Astrocyte of the spinal cord (primary cell): ENCODE data around the gene HDAC4.
A peak's percentile ranks its signal among the peaks of the same experiment; 100 is the strongest.

Experiments
- DNase-seq: peaks from one replicate; pipeline ENCODE4 v3.0.0; 2011; ENCODE audit warnings: low read depth, low spot score
- H3K4me3 ChIP-seq: 2 replicates; pipeline ENCODE4 v1.5.1; 2011; ENCODE audit warnings: low read depth, mild to moderate bottlenecking, low read length, moderate library complexity
- CTCF ChIP-seq: IDR thresholded peaks from 2 replicates; pipeline ENCODE4 v1.5.1; 2012; ENCODE audit warnings: low read depth, mild to moderate bottlenecking, low read length, inconsistent platforms
- in situ Hi-C: cut with HindIII; loops from 2 replicates; pipeline ENCODE4 v1.10.0; 2017; ENCODE audit warnings: low sequenced_read_pairs

The HDAC4 gene

DNA sequence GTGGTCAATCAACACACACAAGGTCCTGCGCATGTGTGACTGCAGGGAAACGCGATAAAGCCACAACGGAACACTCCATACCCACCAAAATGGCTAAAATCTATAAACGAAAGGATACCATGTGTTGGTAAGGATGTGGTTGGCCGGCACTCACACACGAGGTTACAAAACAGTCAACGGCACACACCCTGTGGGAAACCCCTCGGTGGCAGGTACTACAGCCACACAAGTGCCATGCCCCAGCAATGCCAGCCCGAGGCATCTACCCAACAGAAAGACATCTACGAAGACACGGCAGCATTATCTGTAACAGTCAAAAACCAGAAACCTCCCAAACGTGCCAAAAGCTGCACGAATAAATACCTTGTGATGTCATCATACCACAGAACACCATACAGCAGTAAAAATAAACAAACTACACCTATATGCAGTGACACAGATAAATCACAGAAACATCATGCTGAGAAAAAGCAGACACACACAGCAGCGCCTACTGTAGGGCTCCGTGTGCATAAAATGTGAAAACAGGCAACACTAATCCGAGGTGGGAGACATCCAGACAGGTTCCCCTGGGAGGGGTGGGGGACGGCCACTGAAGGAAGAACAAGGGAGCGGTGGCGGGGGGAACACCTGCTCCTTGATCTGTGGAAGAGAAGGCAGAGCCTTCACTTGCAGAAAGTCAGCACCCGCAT, 36.7 kb downstream of the HDAC4 start:
- H3K4me3 ChIP-seq, result no peak overlapping the region
- no peak for TF ChIP-seq CTCF
- in situ Hi-C loops, result no loop called here
- no peak for DNase-seq

DNA sequence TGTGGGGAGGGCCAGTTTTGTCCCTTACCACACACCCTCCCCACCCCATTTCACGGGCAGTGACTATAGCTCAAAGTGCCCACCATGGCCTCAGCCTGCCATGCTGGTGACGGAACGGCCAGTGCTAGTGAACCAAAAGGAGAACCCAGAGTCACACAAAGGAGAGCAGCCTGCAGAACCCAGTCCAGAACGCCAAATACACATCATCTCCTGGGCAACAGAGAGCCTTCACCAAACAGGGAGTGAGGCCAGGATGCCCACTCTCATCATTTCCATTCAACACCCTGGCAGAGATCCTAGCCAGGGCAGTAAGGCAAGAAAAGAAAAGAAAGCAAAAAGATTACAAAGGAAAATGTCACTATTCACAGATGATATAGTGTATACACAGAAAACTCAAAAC, 38.3 kb downstream of the HDAC4 start:
- H3K4me3 ChIP-seq, result no peak overlapping the region
- no peak for DNase-seq
- TF ChIP-seq CTCF, result no peak
- in situ Hi-C loops, result no loop called here

DNA sequence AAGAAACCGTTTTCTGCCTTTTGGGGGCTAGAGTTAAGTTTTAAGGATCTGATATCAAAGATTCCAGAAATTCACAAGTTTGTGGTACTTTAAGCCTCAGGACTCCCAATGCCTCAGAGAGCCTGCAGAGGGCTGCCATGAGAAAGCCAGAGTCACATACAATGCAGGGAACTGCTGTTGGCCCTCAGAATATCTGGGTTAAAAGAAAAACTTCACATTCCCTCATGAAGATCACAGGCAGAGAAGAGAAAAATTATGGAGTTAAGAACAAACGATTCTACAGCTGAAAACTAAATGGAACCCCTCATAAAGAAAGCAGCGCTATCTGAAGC, 39.5 kb downstream of the HDAC4 start:
- TF ChIP-seq CTCF, result peak; percentile 59
- DNase-seq, result peak; percentile 27
- in situ Hi-C loops, result no loop called here
- H3K4me3 ChIP-seq, result no peak overlapping the region

DNA sequence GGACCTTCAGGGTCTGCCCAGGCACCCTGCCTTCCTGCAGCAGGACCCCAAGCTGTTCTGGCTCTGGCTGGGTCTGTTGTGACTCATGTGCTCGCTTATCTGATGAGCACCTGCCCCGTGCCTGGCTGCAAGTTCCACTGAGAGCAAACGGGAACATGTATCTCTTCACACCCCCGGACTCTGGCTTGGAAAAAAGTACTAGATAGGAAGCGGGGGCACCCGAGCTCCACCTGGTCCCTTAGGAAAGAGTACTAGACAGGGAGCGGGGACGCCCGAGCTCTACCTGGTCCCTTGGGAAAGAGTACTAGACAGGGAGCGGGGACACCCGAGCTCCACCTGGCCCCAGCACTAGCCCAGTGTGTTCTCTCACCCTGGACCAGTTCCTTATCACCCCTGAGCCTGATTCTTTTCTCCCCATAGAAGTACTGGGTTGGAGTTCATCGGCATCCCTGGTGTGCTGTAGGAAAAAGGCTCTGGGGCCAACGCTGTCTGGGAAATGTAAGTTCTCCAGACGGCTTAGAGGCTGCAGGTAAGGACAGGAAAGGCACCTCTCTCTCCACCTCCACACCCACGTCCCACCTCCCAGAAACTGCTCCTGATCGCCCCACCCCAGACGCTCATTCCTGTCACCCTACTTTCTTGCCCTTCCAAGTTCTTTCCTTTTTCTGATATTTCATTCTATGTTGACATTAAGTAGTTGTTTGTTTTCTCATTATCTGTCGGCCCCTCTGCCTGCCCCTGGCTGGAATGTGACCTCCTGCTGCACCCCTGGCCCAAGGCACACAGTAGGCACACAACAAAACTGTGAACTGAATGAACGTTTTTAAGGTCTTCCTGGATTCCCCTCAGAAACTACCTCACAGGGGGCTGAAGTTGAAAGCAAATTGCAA, 40.2 kb downstream of the HDAC4 start:
- in situ Hi-C loops, result no loop called here
- TF ChIP-seq CTCF, result no peak
- no peak for DNase-seq
- no peak overlapping the region for H3K4me3 ChIP-seq

DNA sequence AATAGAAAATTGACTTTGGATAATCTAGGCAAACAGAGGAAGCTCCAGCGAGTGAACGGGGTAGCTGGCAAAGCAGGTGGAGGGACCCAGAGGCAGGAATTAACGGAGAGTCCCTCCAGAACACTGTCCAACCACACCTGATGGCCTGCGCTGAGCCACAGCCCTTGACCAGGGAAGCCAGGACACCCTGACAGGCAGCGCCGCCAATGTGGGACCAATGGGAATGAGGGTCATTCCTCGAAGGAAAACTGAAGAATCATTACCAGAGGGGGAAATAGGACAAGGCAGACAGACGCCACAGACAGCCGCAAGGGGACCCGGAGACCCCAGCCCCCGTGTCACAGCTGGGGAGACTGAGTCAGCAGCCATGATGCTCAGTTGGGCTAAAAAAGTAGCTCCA, 40.8 kb downstream of the HDAC4 start:
- in situ Hi-C loops, result no loop called here
- no peak for DNase-seq
- TF ChIP-seq CTCF, result no peak
- H3K4me3 ChIP-seq, result no peak overlapping the region

DNA sequence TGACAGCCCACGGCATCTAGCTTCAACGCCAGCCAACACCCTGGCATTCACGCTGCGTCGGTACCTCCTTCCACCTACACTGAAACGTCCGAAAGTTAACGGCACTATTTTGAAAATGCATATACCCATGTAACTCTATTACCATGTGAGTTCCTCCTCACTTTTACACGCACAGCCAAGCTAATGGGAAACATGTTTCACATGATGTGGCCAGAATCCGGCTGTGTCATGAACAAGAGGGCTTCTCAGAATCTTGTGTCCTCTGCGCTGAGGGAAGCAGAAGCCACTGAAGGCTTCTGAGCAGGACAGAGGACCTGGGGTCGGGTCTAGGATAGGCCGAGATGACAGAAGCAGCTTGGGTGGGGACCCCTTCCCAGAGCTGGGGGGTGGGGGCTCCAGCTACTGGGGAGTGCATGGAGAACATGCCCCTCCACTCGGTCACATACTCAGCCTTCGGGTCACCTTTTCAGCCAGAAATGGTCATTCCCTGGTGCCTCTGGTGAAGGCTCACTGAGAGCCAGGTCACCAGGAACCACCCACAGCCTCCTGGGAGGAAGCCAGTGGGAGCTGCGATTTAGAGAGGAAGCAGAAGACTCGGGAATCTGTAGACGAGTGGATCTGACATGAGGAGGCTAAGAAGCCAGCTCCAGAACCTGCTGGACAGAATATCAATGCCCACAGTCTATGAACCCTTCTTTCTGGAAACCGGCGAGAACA, 41.5 kb downstream of the HDAC4 start:
- in situ Hi-C loops, result no loop called here
- TF ChIP-seq CTCF, result no peak
- H3K4me3 ChIP-seq, result no peak overlapping the region
- DNase-seq, result no peak
